Heart right ventricle (tissue), 16 donors: ENCODE results near the gene HLA-DRA. TPM values are rescaled to one million over a fixed set of nuclear protein-coding genes. Genes with fewer than 3 reads are reported as not detected.
"Not testable (repeated sequence)": the region's sequence is repeated elsewhere in the genome, so short reads cannot be mapped to it uniquely, and the experiment has no call there.

ENCODE experiments used
- ATAC-seq, 8 donors: fragments of 200-7000 bp; cut with Tn5 transposase; one replicate each; pipeline ENCODE4 v1.9.1; 2020; ENCODE audit warnings: mild to moderate bottlenecking in 8 of 8, moderate library complexity in 8 of 8, moderate number of reproducible peaks in 1 of 8
- DNase-seq, 2 donors: peaks; one replicate each; pipeline ENCODE4 v3.0.0-alpha.2; 2020
- H3K27ac ChIP-seq, 10 donors: fragments of 200-600 bp; sonication (generic) in 2 of 10; one replicate each; pipeline versions ENCODE4 v1.5.0 to v1.8.0; 2020 to 2022; ENCODE audit warnings: mild to moderate bottlenecking in 3 of 10
- H3K27me3 ChIP-seq, 7 donors: fragments of 200-600 bp; one replicate each; pipeline ENCODE4 v1.8.0; 2021 to 2022; ENCODE audit warnings: mild to moderate bottlenecking in 2 of 7
- H3K36me3 ChIP-seq, 9 donors: fragments of 200-600 bp; sonication (generic) in 1 of 9; one replicate each; pipeline versions ENCODE4 v1.5.0 to v1.8.0; 2020 to 2022; ENCODE audit warnings: mild to moderate bottlenecking in 2 of 9
- H3K4me1 ChIP-seq, 9 donors: fragments of 200-600 bp; sonication (generic) in 1 of 9; one replicate each; pipeline versions ENCODE4 v1.5.0 to v1.8.0; 2020 to 2022; ENCODE audit warnings: mild to moderate bottlenecking in 4 of 9
- H3K4me3 ChIP-seq, 10 donors: fragments of 200-600 bp; sonication (generic) in 2 of 10; one replicate each; pipeline versions ENCODE4 v1.5.0 to v1.8.0; 2020 to 2022; ENCODE audit warnings: mild to moderate bottlenecking in 7 of 10, moderate library complexity in 2 of 10
- H3K9me3 ChIP-seq, 11 donors: fragments of 200-600 bp in 10 of 11; sonication (generic) in 2 of 11; one replicate each; pipeline versions ENCODE4 v1.5.0 to v1.8.0; 2013 to 2022; ENCODE audit warnings: mild to moderate bottlenecking in 2 of 11, control low read depth in 1 of 11, moderate library complexity in 1 of 11
- CTCF ChIP-seq, 9 donors: fragments of 200-600 bp; sonication (generic) in 2 of 9; IDR thresholded peaks; one replicate each; pipeline versions ENCODE4 v1.5.0 to v1.8.0; 2021 to 2022; ENCODE audit warnings: antibody characterized with exemption in 9 of 9, mild to moderate bottlenecking in 5 of 9, moderate library complexity in 1 of 9
- WGBS, 2 donors: extraction: QIAGEN DNeasy Blood & Tissue Kit; methylation state at CpG; one replicate each; pipeline ENCODE4 v1.1.7; 2013; ENCODE audit warnings: inconsistent platforms in 1 of 2; 5-methylcytosine and 5-hydroxymethylcytosine counted together
- intact Hi-C, 10 donors: fragments of 100-400 bp; cut with DNase I; formaldehyde crosslinking; loops; one replicate each; pipeline versions ENCODE4 v1.11.1 to v1.14.2; 2022
- polyA plus RNA-seq, 2 donors: library from polyadenylated mRNA; stranded (reverse); fragments of 200-250 nt; gene quantifications; one replicate each; pipeline ENCODE4 v1.2.3, GENCODE V29; 2013
- total RNA-seq, 10 donors: library from RNA; stranded (reverse); fragmentation: NEBNext Ultra II Directional in 3 of 10; extraction: Animal tissue kit (Norgen Biotek cat#: 25700) in 3 of 10; gene quantifications; one replicate each; pipeline versions ENCODE4 v1.2.1 to v1.2.4, GENCODE V29; 2021 to 2023
- donor health status: Arrhythmogenic right ventricular cardiomyopathy.
- donor health status: ischemic (EF 13 %, LVEDD 7.1; RV severe dilation, severe dysfunction).
- donor health status: healthy with polysubstance abuse.
- donor health status: DM: no; HTN: yes; CAD: no.
- donor health status: DM: no; HTN: no; CAD: no.
- donor health status: ischemic (EF 25% LVEDD 6.9; RV normal size, moderate dysfunction).
- donor health status: ischemic (EF 25% LVEDD 5.7; RV mildly dilated, moderate dysfunction).
- donor health status: healthy.
- donor health status: DM: yes; HTN: yes; CAD: no.
- donor health status: Ischemic cardiomyopathy.
- donor health status: ischemic (EF 35%, LVEDD 5.7; RV mildly dilated, moderate dysfunction).
- donor health status: nonischemic (EF 11% LVEDD 7.7; RV severe dilation, severe dysfunction).
- donor health status: DM: yes; HTN: yes; CAD: no.
- donor health status: PGD.
- donor health status: ischemic (EF 29% LVEDD 5.4; RV normal size, mild dysfunction).
- donor health status: nonischemic (EF 23%, LVEDD 6.1; RV moderate dilation, normal function).

The HLA-DRA gene
- total and polyA plus RNA-seq, 12 donors: 32.0 to 846 (median 92.0) TPM

- H3K27me3 ChIP-seq: peaks cover 0 to 24% (median 5%) of the 10 kb centered on the region in 7 donors
- no peaks in the 10 kb centered on the region for H3K36me3 ChIP-seq
- H3K9me3 ChIP-seq: no peaks in the 10 kb centered on the region
- WGBS, 2 donors: 75 to 78% methylated on average over 5 of the region's 5 CpGs
- no peak overlapping the region for H3K4me3 ChIP-seq
- intact Hi-C loops: no loop called here
- DNase-seq (no peak), ATAC-seq (no peak)
- TF ChIP-seq CTCF (IDR thresholded peaks at IDR 0.05): no peak
- H3K4me1 ChIP-seq: no peaks in the 10 kb centered on the region
- no peak overlapping the region for H3K27ac ChIP-seq
Measured at GRCh38 chr6:32461493-32461892, 21.8 kb downstream of the HLA-DRA start.

- no peaks in the 10 kb centered on the region for H3K9me3 ChIP-seq
- no peak overlapping the region for H3K27ac ChIP-seq
- H3K27me3 ChIP-seq: peaks cover 0 to 24% (median 5%) of the 10 kb centered on the region in 7 donors
- intact Hi-C loops: no loop called here
- ATAC-seq (no peak), DNase-seq (no peak)
- TF ChIP-seq CTCF (IDR thresholded peaks at IDR 0.05): no peak
- H3K4me1 ChIP-seq: no peaks in the 10 kb centered on the region
- no peaks in the 10 kb centered on the region for H3K36me3 ChIP-seq
- no peak overlapping the region for H3K4me3 ChIP-seq
- 35 to 40% methylated on average over 3 of the region's 3 CpGs for WGBS, 2 donors
Measured at GRCh38 chr6:32462609-32463008, 22.9 kb downstream of the HLA-DRA start.

- H3K9me3 ChIP-seq, DNase-seq, intact Hi-C loops, H3K27ac ChIP-seq, H3K27me3 ChIP-seq, H3K4me1 ChIP-seq, H3K4me3 ChIP-seq, ATAC-seq, H3K36me3 ChIP-seq: not testable (repeated sequence)
- WGBS, 2 donors: 43 to 61% methylated on average over 2 to 5 of the region's 5 CpGs
Measured at GRCh38 chr6:32467743-32468503, 28.2 kb downstream of the HLA-DRA start.

GRCh38 chr6:32472781-32473375 lies 33.2 kb downstream of the HLA-DRA start:
- intact Hi-C loops: no loop called here
- Histone ChIP-seq H3K4me3 (no peak overlapping the region), H3K9me3 (peaks cover 0 to 4% (median 0%) of the 10 kb centered on the region in 11 donors), H3K27me3 (no peaks in the 10 kb centered on the region), H3K36me3 (no peaks in the 10 kb centered on the region), H3K4me1 (peaks cover 0 to 4% (median 0%) of the 10 kb centered on the region in 9 donors), H3K27ac (peak overlapping the region in 7 of 10 donors; percentile 43 to 88 (median 81))
- DNase-seq (no peak), ATAC-seq (peak in 6 of 8 donors; percentile 34 to 52 (median 43))
- 56 to 62% methylated on average over 5 of the region's 5 CpGs for WGBS, 2 donors
- TF ChIP-seq CTCF (IDR thresholded peaks at IDR 0.05): no peak

GRCh38 chr6:32473376-32474348 lies 34.0 kb downstream of the HLA-DRA start:
- DNase-seq: peak; percentile 21 to 43
- peak; percentile 81 to 97 (median 96) for ATAC-seq

More at GRCh38 chr6:32473376-32474348, 34.0 kb downstream of the HLA-DRA start:
- H3K4me1 ChIP-seq, H3K36me3 ChIP-seq, intact Hi-C loops, H3K27me3 ChIP-seq, H3K4me3 ChIP-seq, H3K9me3 ChIP-seq: not testable (repeated sequence)
- 46% methylated on average over 10 of the region's 10 CpGs for WGBS, 2 donors
- H3K27ac ChIP-seq: peak overlapping the region in 9 of 10 donors; percentile 43 to 88 (median 80)
